Stimulated activated CD4-positive, alpha-beta T cell treated with anti-CD3 and anti-CD28 coated beads, Interleukin-2, amount 100 ng/mL, for 4 hours (primary cell): Measurements from ENCODE around the gene LCN12.

Source experiments
- DNase-seq: peaks from one replicate; pipeline ENCODE4 v3.0.0-alpha.2; 2020; ENCODE audit warnings: low read depth

Gene LCN12

GRCh38 chr9:136945333-136946227 is 6.5 kb upstream of the LCN12 start:
- DNase-seq = no peak

DNA sequence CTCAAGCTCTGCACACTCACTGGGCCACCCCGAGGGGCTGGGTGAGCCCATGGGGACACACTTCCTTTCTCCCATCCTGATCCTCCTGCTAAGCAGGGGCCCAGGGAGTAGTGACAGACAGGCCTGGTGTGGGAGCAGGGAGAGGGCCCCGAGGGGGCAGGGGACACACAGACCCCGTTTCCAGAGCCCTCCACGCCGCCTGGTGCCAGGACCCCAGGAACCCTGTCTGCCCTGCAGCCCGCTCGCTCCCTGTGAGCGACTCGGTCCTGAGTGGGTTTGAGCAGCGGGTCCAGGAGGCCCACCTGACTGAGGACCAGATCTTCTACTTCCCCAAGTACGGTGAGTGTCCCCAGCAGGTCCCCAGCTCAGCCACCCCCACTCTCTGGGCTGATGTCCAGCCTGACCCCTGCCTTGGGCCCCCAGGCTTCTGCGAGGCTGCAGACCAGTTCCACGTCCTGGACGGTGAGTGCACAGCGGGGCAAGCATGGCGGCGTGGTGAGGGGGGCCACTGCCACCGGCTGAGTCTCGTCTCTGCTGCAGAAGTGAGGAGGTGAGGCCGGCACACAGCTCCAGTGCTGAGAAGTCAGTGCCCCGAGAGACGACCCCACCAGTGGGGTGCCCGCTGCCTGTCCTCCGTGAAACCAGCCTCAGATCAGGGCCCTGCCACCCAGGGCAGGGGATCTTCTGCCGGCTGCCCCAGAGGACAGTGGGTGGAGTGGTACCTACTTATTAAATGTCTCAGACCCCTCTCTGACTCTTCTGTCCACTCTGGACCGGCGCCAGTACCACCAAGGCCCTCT is 5.6 kb upstream of the LCN12 start:
- DNase-seq = no peak

- no peak for DNase-seq
These were observed 4.8 kb upstream of the LCN12 start for GRCh38 chr9:136947028-136947891.

DNA sequence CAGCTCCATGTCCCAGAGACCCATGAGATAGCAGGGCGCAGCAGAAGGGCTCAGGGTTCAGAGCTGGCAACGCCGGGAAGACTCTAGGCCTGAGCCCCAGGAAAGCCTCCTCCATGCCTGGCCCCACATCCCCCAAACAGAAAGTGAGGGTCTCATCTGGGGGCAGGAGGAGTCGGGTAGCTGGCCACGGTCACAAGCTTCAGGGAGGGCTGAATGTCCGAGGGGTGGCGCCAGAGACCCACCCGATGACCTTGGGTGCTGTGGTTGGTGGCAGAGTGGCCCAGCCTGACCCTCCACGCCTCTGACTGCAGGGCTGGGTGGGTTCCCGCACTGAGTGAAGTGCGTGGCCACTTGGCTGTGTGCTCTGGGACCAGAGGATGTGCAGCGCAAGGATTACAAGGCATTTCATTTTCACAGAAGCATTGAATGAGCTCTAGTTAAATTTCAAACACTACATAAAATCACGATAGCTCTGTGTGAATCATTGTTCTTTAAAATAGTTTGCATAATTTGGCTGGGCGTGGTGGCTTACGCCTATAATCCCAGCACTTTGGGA is 4.0 kb upstream of the LCN12 start:
- no peak for DNase-seq

DNA sequence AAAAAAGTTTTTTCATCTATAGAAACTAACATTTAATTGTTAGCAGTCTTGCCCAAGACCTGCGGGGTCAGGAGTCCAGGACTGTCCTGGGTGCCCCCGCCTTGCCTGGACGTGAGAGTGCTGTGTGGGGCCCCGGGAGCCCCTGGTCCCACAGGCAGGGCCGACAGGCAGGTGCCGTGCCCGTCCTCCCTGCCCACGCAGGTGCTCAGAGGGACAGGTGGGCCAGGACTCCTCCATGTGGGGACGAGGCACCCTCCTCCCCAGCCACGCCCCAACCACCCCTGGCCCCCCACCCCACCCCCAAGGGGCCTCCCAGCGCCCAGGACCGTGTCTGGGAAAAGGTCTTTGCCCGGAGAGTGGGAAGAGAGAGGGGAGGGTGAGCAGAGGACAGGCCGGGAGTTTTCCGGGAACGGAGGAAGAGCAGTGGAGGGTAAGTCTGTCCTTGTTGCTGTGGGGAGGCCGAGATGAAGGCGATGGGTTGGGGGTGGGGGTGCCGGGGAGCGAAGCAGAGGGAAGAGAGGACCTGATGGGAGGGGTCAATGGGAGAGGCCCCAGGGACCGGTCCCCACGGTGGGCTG is 2.7 kb upstream of the LCN12 start:
- DNase-seq = no peak

DNA sequence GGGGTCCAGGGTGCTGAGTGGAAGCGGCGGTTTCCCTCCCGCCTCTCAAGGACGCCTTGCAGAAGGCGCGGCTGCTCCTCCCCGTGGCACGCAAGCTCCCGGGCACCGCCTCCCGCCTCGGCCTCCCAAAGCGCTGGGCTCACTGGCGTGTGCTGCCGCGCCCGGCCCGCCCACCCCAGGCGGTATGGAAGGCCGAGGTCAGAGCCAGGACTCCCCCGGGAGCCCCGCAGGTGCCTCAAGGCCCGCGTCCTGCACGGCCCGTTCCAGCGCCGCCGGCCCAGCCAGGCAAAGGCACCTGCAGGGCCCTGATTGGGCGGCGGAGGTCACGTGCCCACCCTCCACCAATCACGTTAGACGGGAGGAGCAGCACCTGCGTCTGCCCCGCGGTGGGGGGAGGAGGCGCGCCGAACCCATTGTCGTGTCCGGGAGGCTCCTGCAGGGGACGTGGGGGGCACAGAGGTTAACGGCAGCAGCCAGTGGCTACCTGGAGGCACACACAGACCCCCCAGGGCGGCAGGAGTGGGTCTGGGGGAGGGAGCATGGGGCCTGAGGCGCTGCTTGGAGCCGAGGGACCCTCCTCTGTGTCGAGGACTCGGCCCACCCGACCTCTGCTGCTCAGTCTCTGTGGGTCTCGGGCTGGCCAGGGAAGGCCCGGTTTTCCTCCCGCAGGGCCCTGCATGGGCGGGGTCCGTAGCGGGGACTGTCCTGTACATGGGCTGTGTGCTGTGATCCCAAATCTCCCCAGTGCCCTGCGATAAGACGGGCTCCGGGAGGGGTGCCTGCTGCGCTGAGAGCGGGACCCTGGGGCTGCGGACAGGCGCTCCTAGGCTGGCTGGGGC is 2.0 kb upstream of the LCN12 start:
- DNase-seq = peak; percentile 93

DNA sequence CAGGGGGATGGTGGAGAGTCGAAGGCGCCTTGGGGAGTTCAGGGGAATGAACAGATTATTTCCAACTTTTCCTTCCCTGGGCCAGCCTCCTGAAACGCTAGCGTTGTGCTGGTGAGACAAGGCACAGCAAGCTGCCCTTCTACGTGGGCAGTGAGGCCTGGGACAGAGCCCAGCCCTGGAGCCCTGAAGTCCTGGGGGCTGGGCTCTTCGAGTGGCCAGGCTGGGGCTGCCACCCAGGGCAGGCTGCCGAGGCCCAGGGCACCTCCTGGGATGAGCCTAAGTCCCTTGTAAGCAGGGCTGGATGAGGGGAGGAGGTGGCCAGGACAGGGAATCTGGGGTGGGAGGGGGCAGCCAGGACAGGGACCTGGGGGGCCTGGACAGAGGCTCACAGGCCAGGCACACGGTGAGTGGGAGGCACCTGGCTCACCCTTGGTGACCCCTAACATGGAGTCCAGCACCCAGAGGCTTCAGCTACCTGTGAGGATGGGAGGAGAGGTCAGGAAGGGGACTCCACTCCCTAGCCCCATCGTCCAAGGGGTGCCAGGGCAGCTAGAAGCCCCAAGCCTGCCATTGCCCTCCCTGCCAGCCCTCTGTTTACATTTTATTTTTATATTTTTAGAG is 1.3 kb upstream of the LCN12 start:
- no peak for DNase-seq

DNA sequence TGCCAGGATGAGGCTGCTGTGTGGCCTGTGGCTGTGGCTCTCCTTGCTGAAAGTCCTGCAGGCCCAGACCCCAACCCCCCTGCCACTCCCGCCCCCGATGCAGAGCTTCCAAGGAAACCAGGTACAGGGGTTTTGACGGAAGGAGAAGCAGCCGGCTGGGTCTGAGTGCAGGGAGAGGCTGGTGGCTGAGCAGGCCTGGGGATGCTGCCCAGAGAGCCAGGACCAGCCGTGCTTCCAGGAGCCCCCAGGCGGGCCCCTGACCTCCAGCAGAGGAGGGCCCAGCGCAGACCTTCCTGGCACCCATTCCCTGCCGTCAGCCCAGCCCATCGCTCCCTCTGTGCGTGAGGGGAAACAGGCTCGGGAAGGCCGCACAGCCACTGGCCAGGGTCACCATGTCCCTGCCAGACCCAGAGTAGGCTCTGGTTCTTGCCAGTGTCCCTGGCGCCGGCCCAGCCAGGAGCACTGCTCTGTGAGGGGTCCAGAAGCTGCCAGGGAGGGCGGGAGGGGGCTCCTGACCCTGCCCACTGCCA is 313 bp downstream of the LCN12 start:
- DNase-seq = no peak

DNA sequence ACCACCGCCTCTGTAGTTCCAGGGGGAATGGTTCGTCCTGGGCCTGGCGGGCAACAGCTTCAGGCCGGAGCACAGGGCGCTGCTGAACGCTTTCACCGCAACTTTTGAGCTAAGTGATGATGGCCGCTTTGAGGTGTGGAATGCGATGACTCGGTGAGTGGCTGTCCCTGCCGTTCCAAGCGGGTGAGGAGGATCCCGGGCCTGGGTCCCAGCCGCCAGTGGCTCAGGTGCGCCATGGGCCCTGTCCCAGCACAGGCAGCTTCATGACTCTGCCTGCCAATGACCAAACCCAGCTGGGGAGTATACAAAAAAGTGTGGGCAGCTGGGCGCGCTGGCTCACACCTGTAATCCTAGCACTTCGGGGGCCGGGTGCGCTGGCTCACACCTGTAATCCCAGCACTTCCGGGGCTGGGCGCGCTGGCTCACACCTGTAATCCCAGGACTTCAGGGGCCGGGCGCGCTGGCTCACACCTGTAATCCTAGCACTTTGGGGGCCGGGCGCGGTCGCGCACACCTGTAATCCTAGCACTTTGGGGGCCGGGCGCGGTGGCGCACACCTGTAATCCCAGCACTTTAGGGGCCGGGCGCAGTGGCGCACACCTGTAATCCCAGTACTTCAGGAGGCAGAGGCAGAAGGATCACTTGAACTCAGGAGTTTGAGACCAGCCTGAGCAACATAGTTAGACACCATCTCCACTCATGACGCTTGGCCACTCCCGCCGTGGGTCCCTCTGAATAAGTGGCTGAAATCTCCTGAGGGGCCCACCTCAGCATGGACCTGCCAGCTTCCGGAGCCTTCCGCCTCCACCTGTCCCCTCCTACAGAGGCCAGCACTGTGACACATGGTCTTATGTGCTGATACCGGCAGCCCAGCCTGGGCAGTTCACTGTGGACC is 1.1 kb downstream of the LCN12 start:
- no peak for DNase-seq

- DNase-seq = no peak
These were observed 1.7 kb downstream of the LCN12 start for GRCh38 chr9:136953771-136954269.

DNA sequence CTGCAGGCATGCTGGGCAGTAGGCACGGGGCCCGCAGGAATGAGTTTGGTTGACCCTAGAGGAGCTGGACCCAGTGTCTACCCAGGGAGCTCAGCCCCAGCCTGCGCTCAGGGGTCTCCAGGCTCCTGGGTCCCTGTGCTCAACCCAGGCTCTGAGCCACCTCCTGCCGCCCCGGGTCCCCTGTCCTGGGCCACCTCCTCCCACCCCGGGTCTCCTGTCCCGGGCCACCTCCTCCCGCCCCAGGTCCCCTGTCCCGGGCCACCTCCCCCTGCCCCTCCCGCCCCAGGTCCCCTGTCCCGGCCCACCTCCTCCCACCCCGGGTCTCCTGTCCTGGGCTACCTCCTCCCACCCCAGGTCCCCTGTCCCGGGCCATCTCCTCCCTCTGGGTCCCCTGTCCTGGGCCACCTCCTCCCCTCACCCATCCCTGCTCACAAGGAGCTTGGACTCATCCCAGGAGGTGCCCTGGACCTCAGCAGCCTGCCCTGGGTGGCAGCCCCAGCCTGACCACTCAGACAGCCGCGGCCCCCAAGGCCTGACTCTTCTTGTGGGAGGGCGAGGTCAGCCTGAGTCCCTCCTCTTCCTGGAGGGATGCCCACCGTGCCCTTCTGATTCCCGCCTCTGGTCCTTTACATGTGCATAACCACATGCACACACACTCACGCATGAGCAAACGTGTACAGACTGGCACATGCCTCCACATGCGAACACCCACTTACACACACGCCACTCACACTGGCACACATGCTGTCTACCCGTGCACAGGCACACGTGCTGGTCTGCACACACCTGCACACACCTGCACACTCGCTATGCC is 2.4 kb downstream of the LCN12 start:
- DNase-seq = no peak

DNA sequence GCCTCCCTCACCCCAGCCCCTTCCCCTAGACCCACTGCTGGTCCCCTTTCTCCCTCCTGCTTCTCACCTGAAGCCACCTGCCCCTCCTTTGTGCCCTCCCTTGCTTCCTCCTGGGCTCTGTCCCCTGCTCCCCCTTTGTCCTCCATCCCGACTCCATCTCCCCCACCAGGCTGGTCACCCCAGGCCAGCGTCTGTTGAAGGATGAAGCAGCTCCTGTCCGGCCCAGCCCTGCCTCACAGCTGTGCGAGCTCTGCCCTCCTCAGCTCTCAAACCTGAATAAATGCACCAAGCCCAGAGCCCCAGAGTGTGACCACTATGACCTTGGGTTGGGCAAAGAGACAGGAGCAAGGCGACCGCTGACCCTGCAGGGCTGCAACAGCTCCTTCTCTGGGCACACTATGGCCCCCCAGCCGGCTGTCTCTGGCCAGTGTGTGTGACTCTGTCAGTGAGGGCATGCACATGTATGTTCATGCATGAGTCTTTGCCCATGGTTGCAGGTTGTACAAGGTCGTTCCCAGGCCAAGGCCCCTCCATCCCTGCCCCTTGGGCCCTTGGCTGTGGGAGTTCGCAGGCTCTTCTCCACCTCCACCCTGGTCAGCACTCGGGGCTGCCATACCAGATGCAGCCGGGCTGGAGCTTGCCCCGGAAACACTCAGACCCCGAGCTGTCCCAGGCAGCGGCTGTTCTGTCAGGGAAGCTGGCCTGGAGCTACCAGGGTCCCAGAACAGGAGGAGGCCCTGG is 3.3 kb downstream of the LCN12 start:
- no peak for DNase-seq

DNA sequence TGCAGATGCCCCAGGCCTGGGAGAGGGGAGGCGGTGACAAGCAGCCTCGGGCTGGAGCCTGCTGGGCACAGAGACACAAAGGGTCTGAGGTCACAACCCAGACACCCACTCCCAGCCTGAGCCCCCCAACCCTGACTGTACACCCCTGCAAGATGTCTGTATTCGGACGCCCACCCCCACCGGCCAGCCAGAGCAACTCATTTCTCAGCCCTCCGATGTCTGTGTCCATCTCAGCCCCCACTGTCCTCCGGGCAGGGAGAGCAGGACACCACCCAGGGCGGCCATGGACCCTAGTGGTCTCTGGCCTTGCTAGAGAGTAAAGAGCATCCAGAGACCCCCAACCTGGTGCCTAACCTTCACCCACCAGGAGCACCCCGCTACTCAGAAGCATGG is 3.9 kb downstream of the LCN12 start:
- no peak for DNase-seq

DNA sequence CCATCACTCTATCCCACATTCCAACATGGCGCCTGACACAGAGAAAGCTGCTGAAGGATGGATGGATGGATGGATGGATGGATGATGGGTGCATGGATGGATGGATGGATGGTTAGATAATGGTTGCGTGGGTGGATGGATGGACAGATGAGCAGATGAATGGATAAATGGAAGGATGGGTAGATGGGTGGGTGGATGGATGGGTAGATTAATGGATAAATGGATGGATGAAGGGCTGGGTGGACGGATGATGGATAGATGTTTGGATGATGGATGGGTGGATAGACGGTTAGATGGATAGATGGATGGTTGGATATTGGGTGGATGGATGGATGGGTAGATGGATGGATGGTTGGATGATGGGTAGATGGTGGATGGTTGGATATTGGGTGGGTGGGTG is 4.5 kb downstream of the LCN12 start:
- no peak for DNase-seq

- DNase-seq = no peak
These were observed 5.4 kb downstream of the LCN12 start for GRCh38 chr9:136957461-136957860.

- no peak for DNase-seq
These were observed 5.8 kb downstream of the LCN12 start for GRCh38 chr9:136957901-136958300.

DNA sequence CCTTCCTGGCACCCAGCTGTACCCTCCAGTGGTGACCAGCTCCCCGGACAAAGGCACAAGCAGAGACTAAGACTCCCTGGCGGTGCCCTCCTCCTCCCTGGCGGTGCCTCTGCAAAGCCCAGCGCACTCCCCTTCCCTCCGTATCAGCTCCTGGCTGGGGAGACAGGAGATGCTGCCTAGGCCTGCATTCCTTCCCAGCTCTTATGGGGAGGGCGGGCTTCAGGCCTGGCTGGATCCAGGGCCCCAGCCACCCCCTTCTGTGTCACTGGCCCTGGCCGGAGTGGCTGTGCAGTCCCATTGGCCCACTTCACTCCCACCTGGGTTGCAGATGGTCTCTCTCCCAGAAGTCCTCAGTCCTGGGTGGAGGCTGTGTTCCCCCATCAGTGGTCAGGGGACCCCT is 6.4 kb downstream of the LCN12 start:
- DNase-seq = no peak
